ENCODE data around the gene FAM169A. TPM values are rescaled to one million over a fixed set of nuclear protein-coding genes. Genes with fewer than 3 reads are reported as not detected.
A peak's percentile ranks its signal among the peaks of the same experiment; 100 is the strongest.

FAM169A gene
- total RNA-seq, 1 experiment from 2014 or later = 63.1 TPM

- Mint-ChIP-seq H3K27ac (no peak overlapping the region), H3K27me3 (ENCODE audit: low read depth) (no peaks in the 10 kb centered on the region), H3K4me3 (peak overlapping the region; percentile 99 to 100), H3K4me1 (peaks cover 10 to 15% of the 10 kb centered on the region in 2 experiments), H3K9me3 (no peaks in the 10 kb centered on the region), H3K36me3 (ENCODE audit: insufficient read depth in 1 of 3, low read depth in 3 of 3) (peaks cover 18 to 34% (median 27%) of the 10 kb centered on the region in 3 experiments)
- H2BK20ac ChIP-seq (ENCODE audit: low read depth, low read length, poor library complexity, severe bottlenecking) = no peak overlapping the region
- no peaks in the 10 kb centered on the region for H3K27me3 ChIP-seq (ENCODE audit: insufficient read depth, low read length)
- H3K18ac ChIP-seq (ENCODE audit: insufficient read length, low read depth, low read length) = no peak overlapping the region
- peaks cover 15% of the 10 kb centered on the region; the same call in 1 of the 2 replicates for H3K79me2 ChIP-seq (ENCODE audit: insufficient read depth, low read length)
- TF ChIP-seq, protein P1, sequence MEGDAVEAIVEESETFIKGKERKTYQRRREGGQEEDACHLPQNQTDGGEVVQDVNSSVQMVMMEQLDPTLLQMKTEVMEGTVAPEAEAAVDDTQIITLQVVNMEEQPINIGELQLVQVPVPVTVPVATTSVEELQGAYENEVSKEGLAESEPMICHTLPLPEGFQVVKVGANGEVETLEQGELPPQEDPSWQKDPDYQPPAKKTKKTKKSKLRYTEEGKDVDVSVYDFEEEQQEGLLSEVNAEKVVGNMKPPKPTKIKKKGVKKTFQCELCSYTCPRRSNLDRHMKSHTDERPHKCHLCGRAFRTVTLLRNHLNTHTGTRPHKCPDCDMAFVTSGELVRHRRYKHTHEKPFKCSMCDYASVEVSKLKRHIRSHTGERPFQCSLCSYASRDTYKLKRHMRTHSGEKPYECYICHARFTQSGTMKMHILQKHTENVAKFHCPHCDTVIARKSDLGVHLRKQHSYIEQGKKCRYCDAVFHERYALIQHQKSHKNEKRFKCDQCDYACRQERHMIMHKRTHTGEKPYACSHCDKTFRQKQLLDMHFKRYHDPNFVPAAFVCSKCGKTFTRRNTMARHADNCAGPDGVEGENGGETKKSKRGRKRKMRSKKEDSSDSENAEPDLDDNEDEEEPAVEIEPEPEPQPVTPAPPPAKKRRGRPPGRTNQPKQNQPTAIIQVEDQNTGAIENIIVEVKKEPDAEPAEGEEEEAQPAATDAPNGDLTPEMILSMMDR (conservative IDR thresholded peaks at IDR 0.05) = no peak
- no peak overlapping the region for H3K27ac ChIP-seq (ENCODE audit: insufficient read length, low read depth, low read length)
- no peaks in the 10 kb centered on the region for H3K4me1 ChIP-seq (ENCODE audit: insufficient read depth, low read length)
- H2BK120ac ChIP-seq (ENCODE audit: low read depth, low read length, poor library complexity, severe bottlenecking) = no peak overlapping the region
- no peak overlapping the region for H2AFZ ChIP-seq (ENCODE audit: low read length)
- H4K5ac ChIP-seq (ENCODE audit: insufficient read length, low read depth, low read length) = no peak overlapping the region
- H3T11ph ChIP-seq (ENCODE audit: low read length) = no peak overlapping the region
- no peak overlapping the region for H3K4ac ChIP-seq (ENCODE audit: low read depth, low read length)
- no peak for DNase-seq
- H2AK5ac ChIP-seq (ENCODE audit: insufficient read length, low read length) = no peak overlapping the region
- H4K20me1 ChIP-seq (ENCODE audit: control insufficient read depth, insufficient read depth, insufficient read length) = no peaks in the 10 kb centered on the region
- no peak overlapping the region for H2BK5ac ChIP-seq (ENCODE audit: insufficient read length, low read length)
- H3K79me1 ChIP-seq (ENCODE audit: insufficient read depth, low read depth, low read length, poor library complexity, severe bottlenecking) = peaks cover 7% of the 10 kb centered on the region
- no peak overlapping the region for H3K23ac ChIP-seq (ENCODE audit: insufficient read length, low read depth, low read length)
- peak overlapping the region; percentile 97 for H3K4me2 ChIP-seq (ENCODE audit: insufficient read depth, insufficient read length, low read length)
- no peak overlapping the region for H2BK15ac ChIP-seq (ENCODE audit: low read depth, low read length)
- no peaks in the 10 kb centered on the region for H3K9me3 ChIP-seq (ENCODE audit: control insufficient read depth, low read depth, low read length)
- H3K56ac ChIP-seq (ENCODE audit: insufficient read length, low read depth, low read length) = no peak overlapping the region
- peaks cover 3% of the 10 kb centered on the region for H3K23me2 ChIP-seq (ENCODE audit: insufficient read length, low read depth, low read length, poor library complexity, severe bottlenecking)
- H4K91ac ChIP-seq (ENCODE audit: insufficient read length, low read depth, low read length) = no peak overlapping the region
- H3K14ac ChIP-seq (ENCODE audit: insufficient read depth, low read length) = no peak overlapping the region
- no peak overlapping the region for H4K8ac ChIP-seq (replicated peaks; ENCODE audit: insufficient read length, low read depth, low read length)
- H2BK12ac ChIP-seq (ENCODE audit: insufficient read length, low read depth, low read length) = no peak overlapping the region
- peak overlapping the region; percentile 50 for H3K9ac ChIP-seq (ENCODE audit: extremely low read depth, insufficient read length, low read length)
- no CpG with 5 or more reads among the region's 27 CpGs for WGBS (ENCODE audit: extremely low coverage, insufficient read length, low lambda C conversion rate)
These were observed 100.3 kb downstream of the FAM169A start for GRCh38 chr5:74765929-74766328.
